ENCODE measurements around the gene DDX10. TPM values are rescaled to one million over a fixed set of nuclear protein-coding genes. Genes with fewer than 3 reads are reported as not detected.

The DDX10 gene
- polyA plus RNA-seq, 4 donors = 7.3 to 22.0 (median 12.1) TPM

DNA sequence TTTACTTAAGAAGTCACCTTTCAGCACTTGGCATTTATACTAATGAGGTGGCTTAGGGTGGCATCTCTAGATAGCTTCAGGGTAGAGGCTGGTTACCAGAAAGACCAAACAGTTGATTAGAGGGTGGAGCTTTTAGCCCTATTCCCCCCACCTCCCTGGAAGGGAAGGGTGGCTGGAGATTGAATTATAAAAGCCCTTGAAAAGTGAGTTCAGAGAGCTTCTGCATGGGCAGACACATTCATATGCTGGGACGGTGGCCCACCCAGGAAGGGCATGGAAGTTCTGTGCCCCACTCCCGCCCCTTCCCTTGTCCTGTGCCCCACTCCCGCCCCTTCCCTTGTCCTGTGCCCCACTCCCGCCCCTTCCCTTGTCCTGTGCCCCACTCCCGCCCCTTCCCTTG is 244.2 kb downstream of the DDX10 start:
- Histone ChIP-seq H3K4me3 (ENCODE audit: low read depth in 1 of 3, low read length in 3 of 3) (no peak overlapping the region), H3K27ac (ENCODE audit: low read depth in 1 of 3, low read length in 2 of 3) (no peak overlapping the region), H3K27me3 (ENCODE audit: control insufficient read depth in 3 of 3, insufficient read depth in 3 of 3, low read length in 3 of 3) (no peaks in the 10 kb centered on the region), H3K36me3 (ENCODE audit: control insufficient read depth in 3 of 3, insufficient read depth in 2 of 3, low read depth in 1 of 3, low read length in 3 of 3) (no peaks in the 10 kb centered on the region), H3K4me1 (ENCODE audit: control insufficient read depth in 3 of 3, insufficient read depth in 2 of 3, low read depth in 1 of 3, low read length in 2 of 3) (no peaks in the 10 kb centered on the region), H3K9me3 (ENCODE audit: control insufficient read depth in 2 of 2, insufficient read depth in 1 of 2, low read depth in 1 of 2, low read length in 1 of 2) (no peaks in the 10 kb centered on the region)
- WGBS, 3 donors = 99 to 100% (median 100%) methylated on average over 2 to 4 of the region's 5 CpGs
- FAIRE-seq (no peak), DNase-seq (no peak)

DNA sequence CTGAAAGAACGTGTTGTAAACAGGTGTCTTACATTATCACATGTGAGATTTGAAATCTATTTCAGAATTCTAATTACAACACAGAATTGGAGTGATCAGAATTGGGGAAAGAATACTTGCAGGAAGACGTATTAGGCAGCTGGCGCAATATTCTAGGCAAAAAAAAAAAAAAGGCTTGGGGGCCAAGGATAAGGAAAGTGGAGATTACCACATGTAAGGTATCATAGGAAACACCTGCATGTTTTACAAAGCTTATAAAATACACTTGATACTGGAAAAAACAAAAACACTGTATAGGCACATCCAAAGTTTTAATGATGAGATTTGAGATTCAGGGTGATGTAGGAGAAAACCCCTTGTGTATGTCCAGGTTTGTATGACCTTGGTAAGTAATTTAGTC is 245.1 kb downstream of the DDX10 start:
- Histone ChIP-seq H3K27me3 (ENCODE audit: control insufficient read depth in 3 of 3, insufficient read depth in 3 of 3, low read length in 3 of 3) (no peaks in the 10 kb centered on the region), H3K4me1 (ENCODE audit: control insufficient read depth in 3 of 3, insufficient read depth in 2 of 3, low read depth in 1 of 3, low read length in 2 of 3) (no peaks in the 10 kb centered on the region), H3K27ac (ENCODE audit: low read depth in 1 of 3, low read length in 2 of 3) (no peak overlapping the region), H3K4me3 (ENCODE audit: low read depth in 1 of 3, low read length in 3 of 3) (no peak overlapping the region), H3K9me3 (ENCODE audit: control insufficient read depth in 2 of 2, insufficient read depth in 1 of 2, low read depth in 1 of 2, low read length in 1 of 2) (no peaks in the 10 kb centered on the region), H3K36me3 (ENCODE audit: control insufficient read depth in 3 of 3, insufficient read depth in 2 of 3, low read depth in 1 of 3, low read length in 3 of 3) (no peaks in the 10 kb centered on the region)
- DNase-seq (no peak), FAIRE-seq (no peak)
- 90 to 99% (median 95%) methylated on average over 3 of the region's 3 CpGs for WGBS, 3 donors

DNA sequence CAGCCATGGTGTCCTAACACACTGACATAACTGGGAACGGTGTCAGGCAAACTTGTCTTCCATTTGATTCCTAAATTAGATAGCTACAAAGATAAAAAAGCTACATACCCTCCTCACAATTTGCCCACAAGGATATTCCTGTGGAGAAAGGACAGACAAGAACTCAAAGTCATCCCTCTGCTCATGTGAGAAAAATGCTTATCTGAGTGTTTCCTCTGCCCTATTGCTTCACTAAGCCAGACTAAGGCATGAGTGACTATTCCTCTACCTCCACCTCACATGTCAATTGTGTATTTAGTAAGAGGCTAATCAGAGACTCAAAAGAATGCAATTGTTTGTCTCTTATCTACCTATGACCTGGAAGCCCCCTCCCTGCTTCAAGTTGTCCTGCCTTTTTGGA is 247.7 kb downstream of the DDX10 start:
- DNase-seq = peak in 1 of 2 donors; percentile 15
- Histone ChIP-seq H3K9me3 (ENCODE audit: control insufficient read depth in 2 of 2, insufficient read depth in 1 of 2, low read depth in 1 of 2, low read length in 1 of 2) (no peaks in the 10 kb centered on the region), H3K27me3 (ENCODE audit: control insufficient read depth in 3 of 3, insufficient read depth in 3 of 3, low read length in 3 of 3) (no peaks in the 10 kb centered on the region), H3K36me3 (ENCODE audit: control insufficient read depth in 3 of 3, insufficient read depth in 2 of 3, low read depth in 1 of 3, low read length in 3 of 3) (no peaks in the 10 kb centered on the region), H3K4me3 (ENCODE audit: low read depth in 1 of 3, low read length in 3 of 3) (no peak overlapping the region), H3K27ac (ENCODE audit: low read depth in 1 of 3, low read length in 2 of 3) (no peak overlapping the region), H3K4me1 (ENCODE audit: control insufficient read depth in 3 of 3, insufficient read depth in 2 of 3, low read depth in 1 of 3, low read length in 2 of 3) (no peaks in the 10 kb centered on the region)
- WGBS, 3 donors = 96 to 100% (median 97%) methylated on average over 1 of the region's 1 CpG
- FAIRE-seq = no peak

DNA sequence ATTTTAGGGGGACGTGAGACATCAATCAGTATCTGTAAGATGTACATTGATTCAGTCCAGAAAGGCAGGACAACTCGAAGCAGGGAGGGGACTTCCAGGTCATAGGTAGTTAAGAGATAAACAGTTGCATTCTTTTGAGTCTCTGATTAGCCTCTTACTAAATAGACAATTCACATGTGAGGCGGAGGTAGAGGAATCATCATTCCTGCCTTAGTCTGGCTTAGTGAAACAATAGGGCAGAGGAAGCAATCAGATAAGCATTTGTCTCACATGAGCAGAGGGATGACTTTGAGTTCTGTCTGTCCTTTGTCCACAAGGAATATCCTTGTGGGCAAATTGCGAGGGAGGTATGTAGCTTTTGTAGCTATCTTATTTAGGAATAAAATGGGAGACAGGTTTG is 248.3 kb downstream of the DDX10 start:
- no peak for FAIRE-seq
- Histone ChIP-seq H3K27me3 (ENCODE audit: control insufficient read depth in 3 of 3, insufficient read depth in 3 of 3, low read length in 3 of 3) (no peaks in the 10 kb centered on the region), H3K9me3 (ENCODE audit: control insufficient read depth in 2 of 2, insufficient read depth in 1 of 2, low read depth in 1 of 2, low read length in 1 of 2) (no peaks in the 10 kb centered on the region), H3K27ac (ENCODE audit: low read depth in 1 of 3, low read length in 2 of 3) (no peak overlapping the region), H3K36me3 (ENCODE audit: control insufficient read depth in 3 of 3, insufficient read depth in 2 of 3, low read depth in 1 of 3, low read length in 3 of 3) (no peaks in the 10 kb centered on the region), H3K4me1 (ENCODE audit: control insufficient read depth in 3 of 3, insufficient read depth in 2 of 3, low read depth in 1 of 3, low read length in 2 of 3) (no peaks in the 10 kb centered on the region), H3K4me3 (ENCODE audit: low read depth in 1 of 3, low read length in 3 of 3) (no peak overlapping the region)
- WGBS, 3 donors = 81 to 84% (median 83%) methylated on average over 4 of the region's 4 CpGs
- no peak for DNase-seq

DNA sequence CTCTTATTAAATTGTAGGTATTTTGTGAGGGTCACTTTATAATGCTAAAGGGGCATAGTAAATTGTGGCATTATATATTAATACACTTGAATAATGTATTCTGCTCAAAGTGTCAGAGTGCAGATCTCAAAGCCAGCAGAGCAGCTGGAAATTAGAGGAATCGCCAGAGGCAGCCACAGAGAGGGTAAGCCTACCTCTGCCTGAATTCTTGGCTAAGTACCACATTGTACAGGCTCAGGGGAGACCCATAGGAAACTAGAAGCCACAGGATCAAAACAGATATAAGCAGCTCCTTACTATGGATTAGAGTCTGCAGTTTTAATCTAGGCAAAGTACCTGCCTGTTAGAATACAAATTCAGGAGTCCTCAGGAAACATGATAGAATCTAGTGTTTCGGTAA is 249.3 kb downstream of the DDX10 start:
- no peaks in the 10 kb centered on the region for H3K36me3 ChIP-seq (ENCODE audit: control insufficient read depth in 3 of 3, insufficient read depth in 2 of 3, low read depth in 1 of 3, low read length in 3 of 3)
- WGBS, 3 donors = 92 to 93% (median 93%) methylated on average over 2 of the region's 2 CpGs
- H3K27ac ChIP-seq (ENCODE audit: low read depth in 1 of 3, low read length in 2 of 3) = no peak overlapping the region
- H3K9me3 ChIP-seq (ENCODE audit: control insufficient read depth in 2 of 2, insufficient read depth in 1 of 2, low read depth in 1 of 2, low read length in 1 of 2) = no peaks in the 10 kb centered on the region
- FAIRE-seq (no peak), DNase-seq (no peak)
- no peaks in the 10 kb centered on the region for H3K27me3 ChIP-seq (ENCODE audit: control insufficient read depth in 3 of 3, insufficient read depth in 3 of 3, low read length in 3 of 3)
- H3K4me3 ChIP-seq (ENCODE audit: low read depth in 1 of 3, low read length in 3 of 3) = no peak overlapping the region
- H3K4me1 ChIP-seq (ENCODE audit: control insufficient read depth in 3 of 3, insufficient read depth in 2 of 3, low read depth in 1 of 3, low read length in 2 of 3) = no peaks in the 10 kb centered on the region

DNA sequence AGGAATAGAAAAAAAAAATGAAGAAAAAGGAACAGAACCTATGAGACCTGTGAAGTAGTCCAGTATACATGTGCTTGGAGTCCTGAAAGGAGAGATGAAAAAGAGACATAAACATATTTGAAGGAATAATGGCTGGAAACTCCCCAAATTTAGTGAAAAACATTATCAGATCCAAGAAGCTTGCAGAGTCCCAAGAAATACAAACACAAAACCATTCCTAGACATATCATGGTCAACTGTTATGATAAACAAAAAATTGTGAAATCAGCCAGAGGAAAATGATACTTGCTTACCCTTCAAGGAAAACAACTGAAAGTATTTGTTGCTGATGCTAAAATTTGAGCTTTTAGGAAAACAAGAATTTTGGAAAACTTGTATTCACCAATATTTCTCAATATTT is 250.1 kb downstream of the DDX10 start:
- H3K27ac ChIP-seq (ENCODE audit: low read depth in 1 of 3, low read length in 2 of 3) = no peak overlapping the region
- no peak overlapping the region for H3K4me3 ChIP-seq (ENCODE audit: low read depth in 1 of 3, low read length in 3 of 3)
- no peaks in the 10 kb centered on the region for H3K27me3 ChIP-seq (ENCODE audit: control insufficient read depth in 3 of 3, insufficient read depth in 3 of 3, low read length in 3 of 3)
- FAIRE-seq (peak; percentile 49), DNase-seq (no peak)
- no peaks in the 10 kb centered on the region for H3K36me3 ChIP-seq (ENCODE audit: control insufficient read depth in 3 of 3, insufficient read depth in 2 of 3, low read depth in 1 of 3, low read length in 3 of 3)
- H3K4me1 ChIP-seq (ENCODE audit: control insufficient read depth in 3 of 3, insufficient read depth in 2 of 3, low read depth in 1 of 3, low read length in 2 of 3) = no peaks in the 10 kb centered on the region
- no peaks in the 10 kb centered on the region for H3K9me3 ChIP-seq (ENCODE audit: control insufficient read depth in 2 of 2, insufficient read depth in 1 of 2, low read depth in 1 of 2, low read length in 1 of 2)

DNA sequence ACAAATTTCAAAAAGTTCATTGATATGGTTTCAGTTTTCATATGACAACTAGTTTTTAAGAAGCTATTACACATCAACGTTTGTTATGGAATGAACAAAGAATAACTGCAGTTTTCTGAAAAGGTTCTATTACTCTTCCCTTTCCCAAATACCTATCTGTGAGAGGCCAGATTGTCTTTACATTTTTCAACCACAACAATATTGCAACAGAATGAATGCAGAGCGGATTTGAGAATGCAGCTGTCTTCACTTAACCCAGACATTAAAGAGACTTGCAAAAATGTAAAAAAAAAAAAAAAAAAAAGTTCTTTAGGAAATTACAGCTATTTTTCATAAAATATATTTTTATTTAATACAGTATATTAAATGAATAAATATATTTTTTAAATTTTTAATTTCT is 250.8 kb downstream of the DDX10 start:
- Histone ChIP-seq H3K4me1 (ENCODE audit: control insufficient read depth in 3 of 3, insufficient read depth in 2 of 3, low read depth in 1 of 3, low read length in 2 of 3) (no peaks in the 10 kb centered on the region), H3K4me3 (ENCODE audit: low read depth in 1 of 3, low read length in 3 of 3) (no peak overlapping the region), H3K9me3 (ENCODE audit: control insufficient read depth in 2 of 2, insufficient read depth in 1 of 2, low read depth in 1 of 2, low read length in 1 of 2) (no peaks in the 10 kb centered on the region), H3K36me3 (ENCODE audit: control insufficient read depth in 3 of 3, insufficient read depth in 2 of 3, low read depth in 1 of 3, low read length in 3 of 3) (no peaks in the 10 kb centered on the region), H3K27me3 (ENCODE audit: control insufficient read depth in 3 of 3, insufficient read depth in 3 of 3, low read length in 3 of 3) (no peaks in the 10 kb centered on the region), H3K27ac (ENCODE audit: low read depth in 1 of 3, low read length in 2 of 3) (no peak overlapping the region)
- no peak for DNase-seq
- 68 to 78% (median 70%) methylated on average over 2 of the region's 2 CpGs for WGBS, 3 donors
- FAIRE-seq = no peak

DNA sequence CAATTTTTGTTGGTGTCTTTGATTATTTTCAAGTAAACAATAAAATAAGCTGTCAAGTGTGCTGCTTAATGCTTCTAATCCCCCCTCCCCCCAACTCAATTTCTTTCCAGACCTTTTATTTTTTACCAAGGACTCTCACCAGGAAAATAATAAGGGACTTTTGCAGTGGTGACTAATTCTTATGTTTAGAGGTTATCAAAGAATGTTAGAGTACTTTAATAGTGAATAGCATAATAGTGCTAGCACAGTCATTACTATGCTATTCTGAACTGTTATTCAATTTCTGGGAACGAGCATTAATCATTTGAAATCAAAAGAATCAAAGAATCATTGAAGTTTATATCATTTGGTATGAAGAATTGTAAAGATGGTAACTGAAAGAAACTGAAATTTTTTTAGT is 251.4 kb downstream of the DDX10 start:
- no peaks in the 10 kb centered on the region for H3K27me3 ChIP-seq (ENCODE audit: control insufficient read depth in 3 of 3, insufficient read depth in 3 of 3, low read length in 3 of 3)
- 58 to 82% (median 59%) methylated on average over 1 of the region's 1 CpG for WGBS, 3 donors
- H3K4me3 ChIP-seq (ENCODE audit: low read depth in 1 of 3, low read length in 3 of 3) = no peak overlapping the region
- no peaks in the 10 kb centered on the region for H3K4me1 ChIP-seq (ENCODE audit: control insufficient read depth in 3 of 3, insufficient read depth in 2 of 3, low read depth in 1 of 3, low read length in 2 of 3)
- H3K27ac ChIP-seq (ENCODE audit: low read depth in 1 of 3, low read length in 2 of 3) = no peak overlapping the region
- no peaks in the 10 kb centered on the region for H3K9me3 ChIP-seq (ENCODE audit: control insufficient read depth in 2 of 2, insufficient read depth in 1 of 2, low read depth in 1 of 2, low read length in 1 of 2)
- no peak for DNase-seq
- no peak for FAIRE-seq
- no peaks in the 10 kb centered on the region for H3K36me3 ChIP-seq (ENCODE audit: control insufficient read depth in 3 of 3, insufficient read depth in 2 of 3, low read depth in 1 of 3, low read length in 3 of 3)

DNA sequence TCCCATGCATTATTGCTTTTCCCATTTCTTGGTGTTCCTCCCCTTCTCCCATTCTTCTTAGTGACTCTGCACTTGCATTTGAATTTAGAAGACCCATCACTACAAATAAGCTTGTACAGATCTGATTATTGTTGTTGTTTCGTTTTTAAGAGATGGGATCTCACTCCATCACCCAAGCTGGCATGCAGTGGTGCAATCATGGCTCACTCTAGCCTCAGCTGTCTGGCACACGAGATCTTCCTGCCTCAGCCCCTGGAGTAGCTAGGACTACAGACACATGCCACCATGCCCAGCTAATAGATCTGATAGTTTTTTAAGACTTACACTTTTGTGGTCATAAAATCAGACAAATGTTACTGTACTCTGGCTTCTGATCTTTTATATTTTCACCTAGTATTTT is 252.1 kb downstream of the DDX10 start:
- Histone ChIP-seq H3K9me3 (ENCODE audit: control insufficient read depth in 2 of 2, insufficient read depth in 1 of 2, low read depth in 1 of 2, low read length in 1 of 2) (no peaks in the 10 kb centered on the region), H3K27ac (ENCODE audit: low read depth in 1 of 3, low read length in 2 of 3) (no peak overlapping the region), H3K27me3 (ENCODE audit: control insufficient read depth in 3 of 3, insufficient read depth in 3 of 3, low read length in 3 of 3) (no peaks in the 10 kb centered on the region), H3K4me1 (ENCODE audit: control insufficient read depth in 3 of 3, insufficient read depth in 2 of 3, low read depth in 1 of 3, low read length in 2 of 3) (no peaks in the 10 kb centered on the region), H3K36me3 (ENCODE audit: control insufficient read depth in 3 of 3, insufficient read depth in 2 of 3, low read depth in 1 of 3, low read length in 3 of 3) (no peaks in the 10 kb centered on the region), H3K4me3 (ENCODE audit: low read depth in 1 of 3, low read length in 3 of 3) (no peak overlapping the region)
- FAIRE-seq (no peak), DNase-seq (no peak)
- WGBS, 3 donors = 81 to 91% (median 84%) methylated on average over 2 of the region's 2 CpGs
